OCI-M1 (cell line): Measurements from ENCODE around the gene HTR2A.

Experiments
- DNase-seq: peaks from one replicate; lab custom pipeline; 2025; lab: John Stamatoyannopoulos, UW

The HTR2A gene

DNA sequence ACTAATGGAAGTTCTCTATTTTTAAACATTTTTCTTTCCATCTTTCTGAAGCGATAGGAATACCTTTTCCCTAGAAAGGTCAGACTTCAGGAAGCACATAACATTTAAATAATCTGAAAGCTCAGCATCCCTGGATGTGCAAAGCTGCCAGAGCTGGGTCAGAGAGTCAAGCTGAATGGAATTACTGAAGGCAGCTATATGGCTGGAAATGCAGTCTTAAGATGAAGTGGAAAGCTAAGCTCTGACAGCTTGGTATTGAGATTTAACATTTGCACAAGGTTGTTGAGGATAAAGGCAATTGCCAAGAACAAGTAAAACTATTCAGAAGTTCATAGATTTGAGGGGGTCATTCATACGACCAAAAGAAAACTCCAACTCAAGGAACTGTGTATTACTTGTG is 28.8 kb downstream of the HTR2A start:
- no peak for DNase-seq

GRCh38 chr13:46866150-46866549 is 30.7 kb downstream of the HTR2A start:
- DNase-seq, result peak; percentile 91

DNA sequence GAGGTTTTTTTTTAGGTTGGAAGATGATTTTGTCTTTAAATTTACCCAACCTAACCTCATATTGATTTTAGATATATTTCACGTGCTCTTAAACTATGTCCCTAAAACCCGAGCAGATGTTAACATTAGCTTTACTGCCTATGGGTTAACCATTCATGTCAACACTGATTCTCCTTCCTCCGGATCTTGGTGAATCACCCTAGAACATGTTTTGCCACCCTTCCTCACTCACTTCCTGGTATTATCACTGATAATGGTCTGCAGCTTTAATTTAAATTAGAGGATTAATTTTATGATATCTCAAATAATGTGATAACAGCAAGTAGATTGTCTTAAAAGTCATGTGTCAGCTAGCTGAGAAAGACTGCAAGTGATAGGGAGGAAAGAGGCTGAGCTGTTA is 31.9 kb downstream of the HTR2A start:
- DNase-seq, result no peak

GRCh38 chr13:46861959-46862358 is 34.9 kb downstream of the HTR2A start:
- DNase-seq, result no peak

DNA sequence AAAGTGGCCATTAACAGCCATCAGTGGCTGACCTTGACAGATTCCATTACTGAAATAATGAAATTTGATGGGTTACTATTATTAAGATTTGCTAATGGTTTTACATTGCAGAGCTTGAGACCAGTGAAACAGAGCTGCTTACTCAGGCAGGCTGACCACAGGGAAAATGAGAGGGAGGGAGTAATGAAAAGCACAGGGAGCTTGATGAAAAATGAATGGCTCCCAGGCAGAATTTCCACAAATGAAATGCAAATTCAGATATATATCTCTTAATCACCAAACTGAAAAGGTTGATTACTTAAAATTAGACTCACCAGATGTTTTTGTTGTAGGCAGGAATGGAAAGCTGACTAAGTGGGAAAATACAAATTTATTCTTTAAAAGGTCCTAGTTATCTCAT is 36.1 kb downstream of the HTR2A start:
- no peak for DNase-seq

DNA sequence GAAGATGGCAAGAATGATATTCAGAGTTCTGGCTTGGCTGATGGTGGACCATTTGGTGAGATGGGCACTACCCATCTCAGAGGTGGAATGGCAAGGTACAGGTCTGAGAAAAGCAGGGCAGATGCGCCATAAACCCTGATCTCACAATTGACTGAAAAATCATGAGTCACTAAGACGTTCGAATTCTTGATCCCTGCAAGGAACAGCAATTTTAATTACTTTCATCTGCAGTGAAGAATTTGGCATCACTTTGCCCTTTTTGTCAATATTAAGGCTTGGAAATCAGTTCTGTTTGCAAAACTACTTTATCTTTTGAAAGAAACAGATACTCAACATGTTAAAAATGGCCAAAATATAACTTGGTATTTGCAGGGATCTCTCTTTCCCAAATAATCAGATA is 38.1 kb downstream of the HTR2A start:
- DNase-seq, result no peak

DNA sequence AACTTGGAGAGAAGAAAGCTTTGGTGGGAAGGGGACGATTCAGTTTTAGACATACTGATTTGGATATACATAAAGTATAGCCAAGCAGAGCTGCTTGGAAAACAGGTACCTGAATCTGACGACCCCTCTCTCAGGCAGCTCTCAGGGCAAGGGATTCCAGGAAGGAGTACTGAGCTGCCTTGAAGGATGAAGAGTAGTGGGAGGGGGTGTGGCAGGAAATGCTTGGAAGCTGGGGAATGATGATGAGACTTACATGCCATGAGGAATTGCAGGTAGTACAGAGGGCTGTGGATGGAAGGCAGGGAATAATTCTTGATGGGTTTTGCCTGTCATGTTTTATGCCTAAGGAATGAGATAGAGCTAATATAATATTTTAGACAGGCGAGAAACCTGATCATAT is 38.7 kb downstream of the HTR2A start:
- DNase-seq, result no peak

GRCh38 chr13:46855664-46856063 is 41.2 kb downstream of the HTR2A start:
- DNase-seq, result no peak

GRCh38 chr13:46855166-46855565 is 41.7 kb downstream of the HTR2A start:
- DNase-seq, result peak; percentile 86

GRCh38 chr13:46852168-46852567 is 44.7 kb downstream of the HTR2A start:
- DNase-seq, result no peak

- no peak for DNase-seq
Measured at GRCh38 chr13:46850214-46850613, 46.6 kb downstream of the HTR2A start.

GRCh38 chr13:46846726-46847125 is 50.1 kb downstream of the HTR2A start:
- no peak for DNase-seq

- DNase-seq, result no peak
Measured at GRCh38 chr13:46845146-46845545, 51.7 kb downstream of the HTR2A start.

DNA sequence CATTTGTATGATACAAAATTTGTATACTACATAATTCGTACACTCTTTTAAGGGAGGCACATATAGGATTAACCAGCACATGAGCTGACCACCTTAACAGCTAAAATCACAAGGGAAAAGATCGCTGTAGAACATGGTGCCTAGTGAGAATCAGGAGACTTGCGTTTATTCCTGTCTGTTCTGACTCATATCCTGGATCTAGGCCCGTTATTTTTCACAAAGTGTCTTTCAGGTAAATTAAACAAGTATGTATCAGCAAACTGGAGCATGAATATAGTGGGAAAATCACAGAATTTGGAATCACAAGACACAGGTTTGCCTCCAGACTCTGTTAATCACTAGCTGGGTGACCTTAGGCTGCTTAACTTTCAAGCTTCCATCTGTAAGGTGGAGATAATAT is 52.4 kb downstream of the HTR2A start:
- no peak for DNase-seq

GRCh38 chr13:46839399-46839798 is 57.5 kb downstream of the HTR2A start:
- no peak for DNase-seq

- DNase-seq, result no peak
Measured at GRCh38 chr13:46834657-46835056, 62.2 kb downstream of the HTR2A start.

- peak; percentile 84 for DNase-seq
Measured at GRCh38 chr13:46831588-46832194, 65.2 kb downstream of the HTR2A start.

DNA sequence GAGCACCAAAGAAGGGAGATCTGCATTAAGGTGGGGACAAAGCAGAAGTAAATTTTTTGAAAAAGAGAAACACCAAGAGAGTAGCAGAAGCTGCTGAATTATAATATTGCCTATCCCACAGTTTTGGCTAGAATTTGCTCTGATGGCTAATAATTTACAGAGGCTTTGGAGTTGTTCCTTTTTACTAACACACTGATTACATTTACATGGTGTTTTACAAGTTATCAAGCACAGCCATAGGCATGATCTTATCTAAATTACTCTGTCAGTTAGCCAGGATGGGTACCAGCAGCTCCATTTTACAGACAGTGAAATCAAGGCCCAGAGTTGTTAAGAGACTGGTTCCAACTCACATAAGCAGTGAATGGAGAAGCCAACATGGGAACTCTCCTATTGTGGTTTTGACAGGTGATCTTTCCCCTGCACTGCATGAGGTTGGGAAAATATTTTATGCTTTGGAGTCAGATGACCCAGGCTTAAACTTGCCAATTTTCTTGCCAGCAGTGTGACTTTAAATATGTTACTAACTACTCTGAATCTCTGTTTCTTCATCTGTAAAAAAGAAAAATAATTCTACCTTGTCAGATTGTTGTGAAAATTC is 66.3 kb downstream of the HTR2A start:
- DNase-seq, result no peak

GRCh38 chr13:46822551-46822950 is 74.3 kb downstream of the HTR2A start:
- DNase-seq, result no peak

- DNase-seq, result no peak
Measured at GRCh38 chr13:46817838-46818476, 78.9 kb downstream of the HTR2A start.

DNA sequence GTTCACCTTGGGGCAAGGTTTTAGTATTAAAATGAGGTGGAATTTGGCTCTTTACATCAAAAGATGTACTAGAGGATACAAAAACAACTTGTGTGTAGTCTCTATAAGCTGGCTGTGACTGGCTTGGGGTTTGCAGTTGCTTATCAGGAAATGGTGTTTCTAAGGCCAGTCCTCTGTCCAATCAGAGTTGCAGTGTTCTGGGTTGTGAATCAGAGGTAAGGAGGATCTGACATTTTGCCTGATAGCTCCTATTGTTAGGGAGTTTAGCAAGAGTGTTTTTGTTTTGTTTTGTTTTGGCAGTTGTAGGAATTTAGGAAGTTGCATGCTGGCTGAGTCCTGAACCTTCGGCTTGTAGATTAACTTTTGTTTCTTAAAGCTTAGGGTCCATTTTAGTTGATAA is 79.8 kb downstream of the HTR2A start:
- peak; percentile 49 for DNase-seq

DNA sequence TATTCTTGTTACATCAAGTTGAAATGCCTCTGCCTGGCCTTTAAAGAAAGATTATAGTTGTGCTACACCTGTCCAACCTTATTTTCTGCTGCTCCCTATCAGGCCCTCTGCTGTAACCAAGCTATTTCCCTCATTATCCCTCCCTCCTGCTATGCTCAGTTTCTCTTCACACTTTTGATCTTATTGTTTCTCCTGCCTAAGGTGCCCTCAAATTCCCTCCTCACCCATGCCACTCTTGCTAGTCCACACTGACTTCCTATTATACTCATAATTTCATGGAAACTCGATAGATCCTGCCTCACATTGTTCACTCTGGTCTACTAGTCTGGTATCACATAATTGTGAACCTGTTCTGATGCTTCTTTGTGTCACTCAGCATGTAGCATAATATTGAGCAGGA is 80.5 kb downstream of the HTR2A start:
- no peak for DNase-seq

- no peak for DNase-seq
Measured at GRCh38 chr13:46812301-46812797, 84.5 kb downstream of the HTR2A start.

- no peak for DNase-seq
Measured at GRCh38 chr13:46810440-46810839, 86.4 kb downstream of the HTR2A start.
